Ascending aorta (tissue), 2 donors: Measurements from ENCODE around the gene TMEM219. TPM values are rescaled to one million over a fixed set of nuclear protein-coding genes. Genes with fewer than 3 reads are reported as not detected.
A peak's percentile ranks its signal among the peaks of the same experiment; 100 is the strongest.

Experiments
- DNase-seq, 2 donors: peaks; one replicate each; pipeline ENCODE4 v3.0.0-alpha.2; 2019; ENCODE audit warnings: low spot score in 2 of 2
- H3K27ac ChIP-seq, 2 donors: fragments of 200-600 bp; sonication (generic); one replicate each; pipeline ENCODE4 v1.5.1; 2016 to 2017; ENCODE audit warnings: mild to moderate bottlenecking in 1 of 2
- H3K27me3 ChIP-seq: fragments of 200-600 bp; sonication (generic); one replicate; pipeline ENCODE4 v1.5.1; 2017
- H3K36me3 ChIP-seq, 2 donors: fragments of 200-600 bp; sonication (generic); one replicate each; pipeline ENCODE4 v1.5.1; 2016
- H3K4me1 ChIP-seq, 2 donors: fragments of 200-600 bp; sonication (generic); one replicate each; pipeline ENCODE4 v1.5.1; 2016 to 2017; ENCODE audit warnings: mild to moderate bottlenecking in 1 of 2
- H3K4me3 ChIP-seq, 2 donors: fragments of 200-600 bp; sonication (generic); one replicate each; pipeline ENCODE4 v1.5.1; 2016 to 2017; ENCODE audit warnings: mild to moderate bottlenecking in 1 of 2
- H3K9me3 ChIP-seq, 2 donors: fragments of 200-600 bp; sonication (generic); one replicate each; pipeline ENCODE4 v1.5.1; 2016
- intact Hi-C: fragments of 100-400 bp; cut with DNase I; formaldehyde crosslinking; loops from one replicate; pipeline ENCODE4 v1.15.1; 2023
- total RNA-seq: library from RNA; depleted of rRNA; stranded (reverse); fragments of >200 nt; gene quantifications from one replicate; pipeline ENCODE4 v1.1.0, GENCODE V29; 2016
- TF ChIP-seq, protein P1 (sequence below), 3 experiments: fragments of 200-600 bp in 2 of 3; fragments of 450-650 bp in 1 of 3; sonication (generic) in 2 of 3; IDR thresholded peaks; one replicate each; pipeline ENCODE4 v1.5.1; 2016 to 2019; ENCODE audit warnings: antibody characterized with exemption in 3 of 3, mild to moderate bottlenecking in 1 of 3, moderate library complexity in 1 of 3

Gene TMEM219, protein sequence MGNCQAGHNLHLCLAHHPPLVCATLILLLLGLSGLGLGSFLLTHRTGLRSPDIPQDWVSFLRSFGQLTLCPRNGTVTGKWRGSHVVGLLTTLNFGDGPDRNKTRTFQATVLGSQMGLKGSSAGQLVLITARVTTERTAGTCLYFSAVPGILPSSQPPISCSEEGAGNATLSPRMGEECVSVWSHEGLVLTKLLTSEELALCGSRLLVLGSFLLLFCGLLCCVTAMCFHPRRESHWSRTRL
- 49.2 TPM for total RNA-seq

GRCh38 chr16:29961479-29962343 lies at the start of gene TMEM219:
Gene TMEM219, plus strand, starts transcription at chr16:29962079. Its CDS starts 1,065 bp downstream, at chr16:29963144.
- TF ChIP-seq, protein P1, sequence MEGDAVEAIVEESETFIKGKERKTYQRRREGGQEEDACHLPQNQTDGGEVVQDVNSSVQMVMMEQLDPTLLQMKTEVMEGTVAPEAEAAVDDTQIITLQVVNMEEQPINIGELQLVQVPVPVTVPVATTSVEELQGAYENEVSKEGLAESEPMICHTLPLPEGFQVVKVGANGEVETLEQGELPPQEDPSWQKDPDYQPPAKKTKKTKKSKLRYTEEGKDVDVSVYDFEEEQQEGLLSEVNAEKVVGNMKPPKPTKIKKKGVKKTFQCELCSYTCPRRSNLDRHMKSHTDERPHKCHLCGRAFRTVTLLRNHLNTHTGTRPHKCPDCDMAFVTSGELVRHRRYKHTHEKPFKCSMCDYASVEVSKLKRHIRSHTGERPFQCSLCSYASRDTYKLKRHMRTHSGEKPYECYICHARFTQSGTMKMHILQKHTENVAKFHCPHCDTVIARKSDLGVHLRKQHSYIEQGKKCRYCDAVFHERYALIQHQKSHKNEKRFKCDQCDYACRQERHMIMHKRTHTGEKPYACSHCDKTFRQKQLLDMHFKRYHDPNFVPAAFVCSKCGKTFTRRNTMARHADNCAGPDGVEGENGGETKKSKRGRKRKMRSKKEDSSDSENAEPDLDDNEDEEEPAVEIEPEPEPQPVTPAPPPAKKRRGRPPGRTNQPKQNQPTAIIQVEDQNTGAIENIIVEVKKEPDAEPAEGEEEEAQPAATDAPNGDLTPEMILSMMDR (IDR thresholded peaks at IDR 0.05): peak; percentile 37 to 80 (median 42)
- Histone ChIP-seq H3K4me3 (peak within 1 kb of the TSS; percentile 71 to 75), H3K9me3 (no peaks in the 10 kb centered on the region), H3K4me1 (peaks cover 0 to 5% of the 10 kb centered on the region in 2 donors), H3K27me3 (no peaks in the 10 kb centered on the region), H3K27ac (peak within 1 kb of the TSS; percentile 85 to 94), H3K36me3 (no peaks in the 10 kb centered on the region)
- intact Hi-C loops: loop anchor here (1.0 to 2.0 kb wide), 3 partner anchors 12 to 35 kb away; partner anchors contain the start of genes INO80E, KCTD13 and TAOK2
- peak; percentile 73 to 97 for DNase-seq

- H3K9me3 ChIP-seq: no peaks in the 10 kb centered on the region
- no peak overlapping the region for H3K27ac ChIP-seq
- H3K27me3 ChIP-seq: no peaks in the 10 kb centered on the region
- TF ChIP-seq, protein P1 (IDR thresholded peaks at IDR 0.05): no peak
- H3K36me3 ChIP-seq: peaks cover 0 to 16% of the 10 kb centered on the region in 2 donors
- intact Hi-C loops: no loop called here
- no peak overlapping the region for H3K4me3 ChIP-seq
- H3K4me1 ChIP-seq: no peaks in the 10 kb centered on the region
- no peak for DNase-seq
These were observed 49.8 kb upstream of the TMEM219 start for GRCh38 chr16:29912087-29912486.

GRCh38 chr16:29913514-29913913 lies 48.4 kb upstream of the TMEM219 start:
- H3K27ac ChIP-seq: no peak overlapping the region
- no peak for DNase-seq
- no peak overlapping the region for H3K4me3 ChIP-seq
- no peaks in the 10 kb centered on the region for H3K4me1 ChIP-seq
- no peaks in the 10 kb centered on the region for H3K27me3 ChIP-seq
- peaks cover 6 to 26% of the 10 kb centered on the region in 2 donors for H3K36me3 ChIP-seq
- intact Hi-C loops: no loop called here
- H3K9me3 ChIP-seq: no peaks in the 10 kb centered on the region
- TF ChIP-seq, protein P1 (IDR thresholded peaks at IDR 0.05): no peak

DNA sequence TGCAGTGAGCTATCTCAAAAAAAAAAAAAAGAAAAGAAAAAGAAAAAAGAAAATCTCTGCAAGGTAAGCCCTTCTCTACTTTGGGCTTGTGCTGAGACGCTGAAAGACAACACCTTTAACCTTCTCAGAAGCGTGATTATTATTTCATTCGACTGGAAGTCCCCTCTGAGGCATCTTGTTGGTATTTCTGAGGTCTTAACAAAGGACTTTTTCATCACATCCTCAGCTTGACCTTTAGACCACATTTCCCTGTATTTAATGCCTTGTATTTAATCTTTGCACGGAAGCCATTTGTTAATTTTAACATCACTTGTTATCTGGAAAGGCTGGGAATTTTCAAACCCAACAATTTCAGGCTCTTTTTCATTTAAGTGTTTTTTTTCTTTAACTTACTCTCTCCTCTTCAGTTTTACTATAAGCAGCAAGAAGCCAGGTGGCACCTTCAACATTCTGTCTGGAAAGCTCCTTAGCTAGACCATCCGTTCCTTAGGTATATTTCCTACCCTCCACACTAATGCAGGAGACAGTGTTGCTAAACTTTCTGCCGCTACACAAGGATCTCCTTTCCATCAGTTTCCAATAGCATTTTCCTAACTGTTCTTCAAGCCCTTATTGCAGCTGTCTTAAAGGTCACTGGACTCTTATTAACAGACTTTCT lies 46.2 kb upstream of the TMEM219 start:
- Histone ChIP-seq H3K27ac (no peak overlapping the region), H3K27me3 (no peaks in the 10 kb centered on the region), H3K36me3 (peaks cover 17 to 43% of the 10 kb centered on the region in 2 donors), H3K4me1 (no peaks in the 10 kb centered on the region), H3K4me3 (no peak overlapping the region), H3K9me3 (no peaks in the 10 kb centered on the region)
- TF ChIP-seq, protein P1 (IDR thresholded peaks at IDR 0.05): no peak
- intact Hi-C loops: no loop called here
- no peak for DNase-seq

DNA sequence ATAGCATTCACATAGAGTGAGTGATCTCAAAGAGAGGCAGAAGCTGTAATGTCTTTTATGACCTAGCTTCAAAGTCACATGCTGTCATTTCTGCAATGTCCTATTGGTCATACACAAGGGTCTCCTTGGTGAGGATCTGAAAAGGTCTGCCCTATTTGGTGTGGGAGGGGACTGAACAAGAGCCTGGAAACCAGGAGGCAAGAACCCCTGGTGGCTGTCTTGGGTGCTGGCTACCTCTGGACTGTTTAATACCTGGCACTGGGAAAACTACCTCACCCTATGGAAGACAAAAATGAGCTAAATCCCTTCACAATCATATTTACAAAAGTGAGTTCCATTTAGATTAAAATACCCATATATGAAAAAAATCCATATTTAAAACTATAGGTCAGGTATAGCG lies 44.9 kb upstream of the TMEM219 start:
- intact Hi-C loops: no loop called here
- Histone ChIP-seq H3K9me3 (no peaks in the 10 kb centered on the region), H3K36me3 (peaks cover 28 to 52% of the 10 kb centered on the region in 2 donors), H3K4me3 (no peak overlapping the region), H3K4me1 (no peaks in the 10 kb centered on the region), H3K27ac (no peak overlapping the region), H3K27me3 (no peaks in the 10 kb centered on the region)
- TF ChIP-seq, protein P1 (IDR thresholded peaks at IDR 0.05): no peak
- no peak for DNase-seq
